CD4-positive, alpha-beta T cell treated with Interleukin-10 for 1 hour (primary cell): ENCODE data around the gene AADAT.
A peak's percentile ranks its signal among the peaks of the same experiment; 100 is the strongest.
"Not testable (repeated sequence)": the region's sequence is repeated elsewhere in the genome, so short reads cannot be mapped to it uniquely, and the experiment has no call there.

Experiments
- DNase-seq: peaks from one replicate; pipeline ENCODE4 v3.0.0-alpha.2; 2020

Gene AADAT

DNA sequence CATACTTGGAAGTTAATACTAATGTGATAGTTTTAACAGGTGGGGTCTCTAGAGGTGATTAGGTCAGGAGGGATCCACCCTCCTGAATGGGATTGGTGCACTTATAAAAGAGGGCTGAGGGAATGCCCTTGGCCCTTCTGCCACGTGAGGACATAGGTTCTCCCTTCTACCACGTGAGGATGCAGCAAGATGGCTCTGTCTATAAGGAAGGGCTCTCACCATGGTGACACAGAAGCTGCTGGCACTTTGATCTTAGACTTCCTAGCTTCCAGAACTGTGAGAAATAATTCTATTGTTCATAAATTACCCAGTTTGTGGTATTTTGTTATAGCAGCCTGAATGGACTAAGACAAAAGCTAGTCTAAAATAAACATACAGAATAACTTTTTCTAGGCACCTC is 1.0 kb downstream of the AADAT start:
- DNase-seq: no peak

- DNase-seq: no peak
Measured at GRCh38 chr4:170087163-170087700, 2.5 kb downstream of the AADAT start.

DNA sequence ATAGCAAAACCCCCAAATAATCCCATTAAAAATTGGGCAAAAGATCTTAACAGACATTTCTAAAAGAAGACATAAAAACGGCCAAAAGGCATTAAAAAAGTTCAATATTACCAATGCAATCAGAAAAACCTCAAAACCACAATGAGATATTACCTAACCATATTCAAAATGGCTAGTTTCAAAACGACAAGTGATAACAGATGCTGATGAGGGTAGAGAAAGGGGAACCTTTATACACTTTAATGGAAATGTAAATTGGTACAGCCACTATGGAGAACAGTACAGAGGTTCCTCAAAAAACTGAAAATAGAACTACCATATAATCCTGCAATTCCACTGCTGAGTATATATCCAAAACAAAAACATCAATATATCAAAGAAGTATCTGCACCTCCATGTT is 6.2 kb downstream of the AADAT start:
- no peak for DNase-seq

DNA sequence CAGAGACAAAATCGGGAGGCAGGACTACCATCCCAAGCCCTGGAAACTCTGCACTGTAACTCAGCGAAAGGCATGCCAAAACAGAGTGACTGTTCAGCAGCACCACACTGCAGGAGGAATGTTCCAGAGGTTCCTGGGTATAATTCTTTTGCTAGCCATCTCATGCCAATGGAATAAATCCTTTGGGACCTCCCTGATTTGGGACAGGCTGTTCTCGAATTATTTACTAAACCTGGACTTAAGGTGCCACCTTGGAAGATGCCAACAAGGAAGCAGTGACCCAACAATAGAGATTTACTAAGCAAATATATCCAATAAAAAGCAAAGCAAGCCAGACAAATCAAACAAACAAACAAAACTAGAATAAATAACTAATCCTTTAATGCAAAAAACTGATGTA is 9.3 kb downstream of the AADAT start:
- no peak for DNase-seq

DNA sequence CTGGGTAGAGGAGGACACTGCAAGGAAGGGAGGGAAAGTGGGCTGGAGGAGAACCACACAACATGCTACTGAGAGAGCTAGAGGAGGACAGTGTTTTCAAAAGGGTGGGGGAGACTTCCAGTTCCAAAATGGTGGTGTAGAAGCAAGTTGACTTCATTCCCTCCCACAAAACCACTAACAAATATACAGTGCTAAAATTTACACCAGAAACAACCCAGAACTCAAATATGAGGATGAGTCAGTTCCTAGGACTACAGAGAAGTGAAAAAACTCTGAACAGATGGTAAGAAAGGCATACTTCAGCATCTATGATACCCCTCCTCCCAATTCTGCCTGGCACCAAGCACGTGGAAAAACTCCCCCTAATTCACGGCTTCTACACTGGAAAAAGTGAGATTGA is 9.8 kb downstream of the AADAT start:
- DNase-seq: no peak

DNA sequence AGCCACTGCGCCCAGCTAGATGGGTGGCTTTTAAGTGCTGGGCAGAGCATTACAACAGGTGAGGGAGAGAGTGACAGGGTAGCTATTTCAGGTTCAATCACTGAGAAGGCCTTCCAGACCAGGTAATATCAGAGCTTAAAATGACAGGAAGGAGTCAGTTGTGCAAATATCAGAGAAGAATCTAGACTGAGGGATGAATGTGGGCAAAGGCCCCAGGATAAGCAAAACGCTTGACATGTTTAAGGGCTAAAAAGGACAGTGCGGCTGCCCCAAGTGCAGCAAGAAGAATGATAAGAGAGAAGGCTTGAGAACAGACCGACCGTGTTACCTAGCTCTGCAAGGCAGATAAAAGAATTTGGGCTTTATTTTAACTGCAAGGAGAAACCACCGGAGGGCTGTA is 18.6 kb downstream of the AADAT start:
- no peak for DNase-seq

- DNase-seq: no peak
Measured at GRCh38 chr4:170068438-170069128, 21.2 kb downstream of the AADAT start.

GRCh38 chr4:170059421-170059820 is 30.3 kb downstream of the AADAT start:
- no peak for DNase-seq

GRCh38 chr4:170058826-170059225 is 30.9 kb downstream of the AADAT start:
- DNase-seq: no peak

DNA sequence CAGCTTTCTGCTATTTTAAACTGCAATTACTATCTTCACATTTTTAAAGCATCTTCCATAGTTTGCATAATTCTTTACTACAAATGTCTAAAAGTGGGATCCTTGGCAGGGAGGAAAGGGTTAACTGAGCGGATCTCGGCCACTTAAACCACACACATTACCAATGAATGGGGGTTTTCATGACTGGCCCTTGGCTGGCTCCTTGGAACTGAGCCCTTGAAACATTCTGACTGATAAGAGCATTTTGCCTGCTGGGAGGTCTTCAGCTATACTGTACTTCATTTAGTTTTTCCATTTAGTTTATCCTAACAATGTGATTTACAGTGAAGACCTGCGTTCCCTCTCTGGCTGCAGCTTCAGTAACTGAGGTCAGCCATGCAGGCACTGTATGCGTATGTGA is 31.9 kb downstream of the AADAT start:
- DNase-seq: no peak

DNA sequence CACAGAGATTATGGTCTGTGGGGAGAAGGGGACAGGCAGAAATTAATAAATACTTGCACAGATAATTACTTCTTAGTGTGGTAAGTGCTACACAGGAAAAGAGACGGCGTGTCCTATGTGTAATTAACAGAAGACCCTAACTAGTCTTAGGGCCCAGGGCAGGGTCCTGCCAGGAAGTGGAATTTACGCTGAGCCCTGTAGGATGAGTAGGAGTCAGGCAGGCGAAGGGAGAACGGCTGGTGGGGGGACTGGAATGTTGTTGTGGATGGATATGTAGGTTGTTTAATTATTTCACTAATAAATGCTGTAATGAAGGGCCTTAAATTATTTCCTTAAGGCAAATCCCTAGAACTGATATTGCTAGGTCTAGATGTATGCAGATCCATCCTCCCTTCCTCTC is 36.8 kb downstream of the AADAT start:
- DNase-seq: no peak

- no peak for DNase-seq
Measured at GRCh38 chr4:170051402-170051801, 38.4 kb downstream of the AADAT start.

GRCh38 chr4:170049766-170050165 is 40.0 kb downstream of the AADAT start:
- DNase-seq: no peak

- peak; percentile 66 for DNase-seq
Measured at GRCh38 chr4:170047771-170048354, 41.9 kb downstream of the AADAT start.

- DNase-seq: not testable (repeated sequence)
Measured at GRCh38 chr4:170046156-170046555, 43.6 kb downstream of the AADAT start.

DNA sequence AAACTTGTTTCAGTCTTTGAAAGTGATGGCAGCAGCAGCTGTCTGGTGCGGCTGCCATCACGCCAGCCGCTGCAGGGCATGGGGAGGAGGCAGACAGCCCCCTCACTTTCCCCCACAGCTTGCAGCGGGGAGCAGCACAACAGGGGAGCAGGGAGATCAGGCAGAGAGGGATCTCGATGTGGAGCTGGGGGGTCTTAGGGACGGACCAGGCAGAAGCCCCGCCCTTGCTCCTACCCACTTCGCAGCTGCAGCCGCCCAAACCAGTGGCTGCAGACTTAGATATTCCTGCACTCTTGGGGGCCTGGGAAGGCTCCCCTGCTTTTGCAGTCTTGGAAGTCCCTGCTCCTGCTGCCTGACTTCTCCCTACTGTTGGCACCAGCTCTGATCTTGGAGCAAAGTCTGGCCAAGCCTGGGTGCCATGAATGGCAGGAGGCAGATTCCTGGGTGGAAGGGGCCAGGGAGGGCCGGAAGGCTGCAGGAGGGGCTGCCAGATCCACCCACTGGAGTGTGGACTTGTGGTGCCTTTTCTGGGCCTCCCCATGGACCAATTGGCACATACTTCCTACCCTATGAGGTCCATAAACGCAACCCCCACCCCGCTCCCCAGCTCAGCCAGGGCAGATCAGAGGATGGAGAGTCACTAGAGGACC is 49.6 kb downstream of the AADAT start:
- no peak for DNase-seq

GRCh38 chr4:170038769-170039168 is 51.0 kb downstream of the AADAT start:
- DNase-seq: no peak

GRCh38 chr4:170038232-170038631 is 51.5 kb downstream of the AADAT start:
- DNase-seq: no peak

DNA sequence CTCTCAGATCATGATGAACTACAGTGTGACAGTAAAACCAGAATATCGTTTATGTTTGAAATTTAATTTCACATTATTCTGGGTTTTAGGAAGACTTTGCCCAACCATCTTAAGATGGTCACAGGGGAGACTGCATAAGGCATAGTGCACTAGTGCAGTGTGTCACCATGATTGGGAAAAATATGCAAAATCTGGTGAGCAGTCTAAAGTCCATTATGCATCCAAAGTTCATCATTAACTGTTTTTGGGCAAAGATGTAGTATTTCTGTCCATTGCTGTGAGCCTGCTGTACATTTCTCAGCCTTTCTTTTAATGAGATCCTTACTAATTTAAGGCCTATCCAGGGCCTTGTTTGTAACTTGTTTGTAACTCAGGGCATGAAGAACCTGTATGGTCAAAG is 52.3 kb downstream of the AADAT start:
- DNase-seq: no peak

DNA sequence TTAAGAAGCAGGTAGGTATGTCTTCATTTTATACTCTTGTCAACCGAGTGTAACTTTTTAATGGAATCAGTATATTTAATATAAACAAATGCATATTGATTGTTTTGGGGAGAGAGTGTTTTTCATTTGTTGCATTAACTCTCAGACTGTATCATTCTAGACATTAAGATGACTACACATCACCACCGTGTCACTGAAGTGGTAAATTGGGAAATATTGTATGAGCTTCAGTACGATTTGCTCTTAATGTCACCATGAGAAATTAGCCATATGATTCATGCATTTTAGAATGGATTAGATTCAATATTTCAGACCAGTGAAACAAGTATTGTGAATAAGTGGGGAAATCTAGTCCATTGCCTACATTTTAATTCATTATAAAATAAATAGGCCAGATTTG is 53.9 kb downstream of the AADAT start:
- no peak for DNase-seq

GRCh38 chr4:170035231-170035630 is 54.5 kb downstream of the AADAT start:
- no peak for DNase-seq

- DNase-seq: no peak
Measured at GRCh38 chr4:170033999-170034398, 55.8 kb downstream of the AADAT start.

- DNase-seq: no peak
Measured at GRCh38 chr4:170030121-170030520, 59.6 kb downstream of the AADAT start.

- DNase-seq: peak; percentile 94
Measured at GRCh38 chr4:170027181-170027829, 62.5 kb downstream of the AADAT start.
